ENCODE results near the gene MSRB3.

The MSRB3 gene

DNA sequence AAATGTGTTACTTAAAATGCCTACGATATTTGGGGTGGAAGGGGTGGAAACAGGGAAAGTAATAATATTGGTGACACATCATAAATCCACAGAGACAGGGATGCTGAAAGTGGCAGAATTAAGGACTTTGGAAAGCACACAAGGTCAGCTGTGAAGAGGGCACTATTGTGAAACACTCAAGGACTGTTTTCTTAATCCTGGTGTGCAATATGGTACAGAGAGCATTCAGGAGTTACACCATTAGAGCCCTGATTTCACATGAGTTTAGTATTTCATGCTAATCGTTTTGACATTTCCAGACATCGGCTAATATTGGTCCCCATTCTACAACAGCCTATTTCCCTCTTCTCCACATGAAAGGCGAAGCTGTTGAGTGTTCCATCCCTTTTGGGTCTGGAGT, 219.2 kb downstream of the MSRB3 start:
- Histone ChIP-seq H4K20me1 (ENCODE audit: low read depth, low read length) (no peaks in the 10 kb centered on the region), H3K4me3 (ENCODE audit: insufficient read depth, low read length, poor library complexity, severe bottlenecking) (no peak overlapping the region), H3F3A (ENCODE audit: insufficient read depth) (no peaks in the 10 kb centered on the region), H3K4me2 (ENCODE audit: low read depth, low read length, poor library complexity, severe bottlenecking) (no peak overlapping the region), H3K27me3 (ENCODE audit: low read length) (no peaks in the 10 kb centered on the region), H3K79me2 (ENCODE audit: insufficient read depth, low read length) (no peaks in the 10 kb centered on the region), H3K9ac (ENCODE audit: low read length) (no peak overlapping the region), H3K9me2 (replicated peaks; ENCODE audit: insufficient read depth, low read length) (no peaks in the 10 kb centered on the region), H3K27ac (ENCODE audit: low read depth, low read length) (no peak overlapping the region), H3K36me3 (ENCODE audit: low read length) (no peaks in the 10 kb centered on the region), H3K9me3 (ENCODE audit: insufficient read depth, low read length) (no peaks in the 10 kb centered on the region), H2AFZ (ENCODE audit: low read depth, low read length, severe bottlenecking) (no peak overlapping the region)
- TF ChIP-seq EZH2phosphoT487 (conservative IDR thresholded peaks at IDR 0.05; ENCODE audit: low read length) = no peak
- TF ChIP-seq, protein P1, sequence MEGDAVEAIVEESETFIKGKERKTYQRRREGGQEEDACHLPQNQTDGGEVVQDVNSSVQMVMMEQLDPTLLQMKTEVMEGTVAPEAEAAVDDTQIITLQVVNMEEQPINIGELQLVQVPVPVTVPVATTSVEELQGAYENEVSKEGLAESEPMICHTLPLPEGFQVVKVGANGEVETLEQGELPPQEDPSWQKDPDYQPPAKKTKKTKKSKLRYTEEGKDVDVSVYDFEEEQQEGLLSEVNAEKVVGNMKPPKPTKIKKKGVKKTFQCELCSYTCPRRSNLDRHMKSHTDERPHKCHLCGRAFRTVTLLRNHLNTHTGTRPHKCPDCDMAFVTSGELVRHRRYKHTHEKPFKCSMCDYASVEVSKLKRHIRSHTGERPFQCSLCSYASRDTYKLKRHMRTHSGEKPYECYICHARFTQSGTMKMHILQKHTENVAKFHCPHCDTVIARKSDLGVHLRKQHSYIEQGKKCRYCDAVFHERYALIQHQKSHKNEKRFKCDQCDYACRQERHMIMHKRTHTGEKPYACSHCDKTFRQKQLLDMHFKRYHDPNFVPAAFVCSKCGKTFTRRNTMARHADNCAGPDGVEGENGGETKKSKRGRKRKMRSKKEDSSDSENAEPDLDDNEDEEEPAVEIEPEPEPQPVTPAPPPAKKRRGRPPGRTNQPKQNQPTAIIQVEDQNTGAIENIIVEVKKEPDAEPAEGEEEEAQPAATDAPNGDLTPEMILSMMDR (IDR thresholded peaks at IDR 0.05; ENCODE audit: insufficient read depth, low read length, poor library complexity, severe bottlenecking) = no peak

DNA sequence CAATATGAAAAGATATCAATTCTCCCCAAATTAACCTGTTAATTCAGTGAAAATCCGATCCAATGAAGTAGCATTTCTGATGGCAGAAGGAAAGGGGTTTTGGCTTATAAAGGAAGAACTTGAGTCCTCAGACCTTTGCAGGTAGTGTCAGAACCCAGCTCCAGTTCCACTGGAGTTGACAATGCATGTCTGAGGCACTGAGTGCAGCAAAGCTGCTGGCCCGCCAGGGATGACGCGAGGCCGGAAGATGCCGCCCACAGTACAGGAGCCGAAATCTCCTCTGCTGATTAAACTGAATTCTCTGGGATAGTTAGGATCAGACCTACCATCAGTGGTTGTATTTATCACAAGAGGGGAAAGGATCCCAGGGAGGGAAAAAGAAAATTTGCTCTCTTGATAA, 220.7 kb downstream of the MSRB3 start:
- Histone ChIP-seq H3K79me2 (ENCODE audit: insufficient read depth, low read length) (no peaks in the 10 kb centered on the region), H3F3A (ENCODE audit: insufficient read depth) (no peaks in the 10 kb centered on the region), H3K4me3 (ENCODE audit: insufficient read depth, low read length, poor library complexity, severe bottlenecking) (no peak overlapping the region), H3K4me2 (ENCODE audit: low read depth, low read length, poor library complexity, severe bottlenecking) (no peak overlapping the region), H2AFZ (ENCODE audit: low read depth, low read length, severe bottlenecking) (no peak overlapping the region), H3K9me2 (replicated peaks; ENCODE audit: insufficient read depth, low read length) (no peaks in the 10 kb centered on the region), H3K36me3 (ENCODE audit: low read length) (no peaks in the 10 kb centered on the region), H3K27me3 (ENCODE audit: low read length) (no peaks in the 10 kb centered on the region), H3K9ac (ENCODE audit: low read length) (no peak overlapping the region), H4K20me1 (ENCODE audit: low read depth, low read length) (no peaks in the 10 kb centered on the region), H3K27ac (ENCODE audit: low read depth, low read length) (no peak overlapping the region), H3K9me3 (ENCODE audit: insufficient read depth, low read length) (no peaks in the 10 kb centered on the region)
- TF ChIP-seq, protein P1 (IDR thresholded peaks at IDR 0.05; ENCODE audit: insufficient read depth, low read length, poor library complexity, severe bottlenecking) = no peak
- no peak for TF ChIP-seq EZH2phosphoT487 (conservative IDR thresholded peaks at IDR 0.05; ENCODE audit: low read length)

DNA sequence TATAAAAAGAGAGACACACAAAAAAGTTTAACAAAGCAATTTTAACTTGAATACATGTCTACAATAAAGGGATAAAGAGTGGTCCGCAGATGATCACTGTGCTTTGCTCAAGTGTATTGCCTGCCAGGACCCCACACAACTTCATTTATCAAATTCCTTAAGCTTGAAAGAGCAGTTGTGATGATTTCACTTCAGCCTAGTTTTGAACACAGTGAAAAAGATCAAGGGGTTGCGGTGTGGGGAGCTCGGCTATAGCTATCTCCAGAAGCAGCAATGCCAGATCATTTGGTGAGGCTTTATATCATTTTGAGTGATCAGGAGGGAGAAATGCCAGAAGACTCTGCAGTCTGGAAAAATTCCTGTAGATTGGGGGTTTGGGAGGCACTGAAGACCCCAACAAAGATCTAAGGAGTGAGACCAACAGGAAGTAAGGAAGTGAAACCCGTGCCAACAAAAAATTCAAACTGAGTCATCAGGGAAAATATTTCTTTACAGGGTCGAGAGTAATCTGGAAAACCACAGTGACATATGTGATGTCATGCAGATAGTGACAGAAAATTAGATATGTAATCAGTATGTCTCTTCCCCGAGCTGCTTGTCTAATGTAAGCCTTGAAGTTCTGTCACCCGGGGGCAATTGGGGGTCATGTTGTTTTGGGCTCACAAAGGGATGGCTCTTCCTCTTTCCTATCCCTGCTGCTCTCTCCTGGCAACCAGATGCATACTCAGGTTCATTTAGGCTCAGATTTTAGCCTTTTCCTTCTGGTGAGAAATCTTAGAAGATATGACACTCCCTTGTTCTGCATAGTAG, 221.8 kb downstream of the MSRB3 start:
- TF ChIP-seq, protein P1 (IDR thresholded peaks at IDR 0.05; ENCODE audit: insufficient read depth, low read length, poor library complexity, severe bottlenecking) = no peak
- no peak for TF ChIP-seq EZH2phosphoT487 (conservative IDR thresholded peaks at IDR 0.05; ENCODE audit: low read length)
- no peak overlapping the region for H3K4me2 ChIP-seq (ENCODE audit: low read depth, low read length, poor library complexity, severe bottlenecking)
- no peak overlapping the region for H3K4me3 ChIP-seq (ENCODE audit: insufficient read depth, low read length, poor library complexity, severe bottlenecking)
- H3K36me3 ChIP-seq (ENCODE audit: low read length) = no peaks in the 10 kb centered on the region
- H2AFZ ChIP-seq (ENCODE audit: low read depth, low read length, severe bottlenecking) = no peak overlapping the region
- H3K79me2 ChIP-seq (ENCODE audit: insufficient read depth, low read length) = no peaks in the 10 kb centered on the region
- H3K9me3 ChIP-seq (ENCODE audit: insufficient read depth, low read length) = no peaks in the 10 kb centered on the region
- no peak overlapping the region for H3K9ac ChIP-seq (ENCODE audit: low read length)
- H3K27me3 ChIP-seq (ENCODE audit: low read length) = no peaks in the 10 kb centered on the region
- H3F3A ChIP-seq (ENCODE audit: insufficient read depth) = no peaks in the 10 kb centered on the region
- no peak overlapping the region for H3K27ac ChIP-seq (ENCODE audit: low read depth, low read length)
- no peaks in the 10 kb centered on the region for H3K9me2 ChIP-seq (replicated peaks; ENCODE audit: insufficient read depth, low read length)
- H4K20me1 ChIP-seq (ENCODE audit: low read depth, low read length) = no peaks in the 10 kb centered on the region
